Limb (tissue), 2 donors: Measurements from ENCODE around the gene CLCA4.
"Not testable (repeated sequence)": the region's sequence is repeated elsewhere in the genome, so short reads cannot be mapped to it uniquely, and the experiment has no call there.

Source experiments
- DNase-seq, 2 donors: peaks; one replicate each; pipeline ENCODE4 v3.0.0-alpha.2; 2016; ENCODE audit errors: extremely low spot score in 2 of 2

Gene CLCA4

DNA sequence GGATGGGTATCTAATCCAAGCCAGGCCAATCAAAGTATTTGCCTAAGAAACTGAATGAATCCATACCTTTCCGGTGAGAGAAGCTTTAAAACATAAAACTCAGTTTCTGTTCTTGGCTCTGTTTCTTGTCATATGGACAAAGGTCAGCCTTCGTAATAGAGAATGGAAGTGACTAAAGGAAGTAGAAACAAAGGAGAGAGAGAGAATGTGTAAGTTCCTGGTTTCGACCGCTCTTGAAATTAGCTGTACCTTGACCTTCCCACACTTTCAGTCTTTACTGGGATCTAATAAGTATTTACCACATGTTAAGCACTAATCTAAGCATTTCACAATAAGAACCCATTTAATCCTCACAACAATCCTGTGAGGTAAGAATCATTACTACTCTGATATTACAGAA lies 19.6 kb upstream of the CLCA4 start:
- DNase-seq = no peak

DNA sequence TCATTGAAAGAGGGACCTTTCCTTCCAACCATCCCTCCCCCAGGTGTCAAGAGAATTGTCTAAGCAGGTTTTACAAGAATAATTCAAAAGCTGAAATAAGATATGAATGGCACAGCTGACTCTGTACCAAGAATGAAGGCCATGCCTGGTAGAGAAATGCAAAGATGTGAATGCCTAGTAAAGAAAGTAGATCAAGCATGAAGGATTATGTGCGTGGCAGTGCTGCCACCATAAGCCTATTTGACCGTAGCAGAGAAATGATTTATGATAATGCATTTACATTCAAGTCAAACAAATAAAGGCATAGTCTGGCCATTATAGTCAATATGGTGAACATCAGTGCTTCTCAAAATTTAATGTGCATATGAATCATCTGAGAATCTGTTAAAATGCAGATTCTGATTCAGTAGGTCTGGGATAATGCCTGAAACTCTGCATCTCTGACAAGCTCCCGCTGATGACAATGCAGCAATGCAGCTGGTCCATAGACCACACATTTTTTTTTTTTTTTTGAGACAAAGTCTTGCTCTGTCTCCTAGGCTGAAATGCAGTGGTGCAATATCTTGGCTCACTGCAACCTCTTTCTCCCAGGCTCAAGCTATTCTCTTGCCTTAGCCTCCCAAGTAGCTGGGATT lies 16.6 kb upstream of the CLCA4 start:
- no peak for DNase-seq

DNA sequence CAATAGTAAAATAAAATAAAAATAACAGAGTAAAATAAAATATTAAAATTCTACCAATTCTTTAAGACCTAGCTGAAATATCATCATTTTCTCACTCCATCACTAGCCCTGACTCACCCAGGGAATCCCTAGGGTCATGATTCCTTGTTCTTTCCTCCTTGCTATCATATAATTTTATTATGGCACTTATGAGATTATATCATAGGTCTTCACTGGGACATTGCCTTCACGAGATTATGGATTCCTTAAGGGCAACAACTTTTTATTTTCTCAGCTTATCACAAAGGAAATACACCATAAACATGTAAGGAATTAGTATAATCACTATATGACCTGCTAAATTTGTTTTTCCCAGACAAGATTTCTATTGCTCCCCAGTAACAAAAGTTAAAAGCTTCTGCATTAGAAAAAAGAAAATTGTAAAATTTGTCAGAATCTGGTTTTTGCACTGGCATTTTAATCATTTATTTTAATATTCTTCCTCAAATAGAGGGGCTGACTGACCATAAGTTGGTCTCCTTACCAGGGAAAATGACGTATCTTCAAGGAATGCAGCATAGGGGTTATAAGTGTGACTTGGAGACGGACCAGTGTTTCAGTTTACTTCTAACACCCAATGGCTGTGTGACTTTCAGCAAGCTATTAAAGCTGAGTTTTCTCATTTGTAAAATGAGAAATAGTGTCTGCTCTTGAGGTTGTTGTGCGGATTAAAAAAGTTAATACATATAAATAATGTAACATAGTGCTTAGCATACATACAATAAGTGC lies 8.8 kb upstream of the CLCA4 start:
- no peak for DNase-seq

DNA sequence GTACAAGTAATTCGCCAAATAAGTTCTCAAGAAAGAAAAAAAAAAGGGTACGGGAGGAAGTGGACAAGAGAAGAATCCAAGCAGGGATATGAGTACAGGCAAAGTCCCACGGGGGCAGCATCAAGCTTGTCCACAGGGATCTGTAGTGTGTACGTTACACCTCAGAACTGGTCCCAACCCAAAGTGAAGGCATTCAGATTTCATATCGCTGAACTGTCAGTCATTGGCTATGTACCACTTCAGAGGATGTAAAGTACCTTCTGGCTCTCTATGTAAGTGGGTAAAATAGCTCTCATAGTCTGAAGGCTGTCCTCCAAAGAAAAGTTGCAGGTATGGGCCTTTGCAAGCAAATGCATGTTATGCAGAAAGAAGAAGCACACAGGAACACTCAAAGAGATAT lies 8.1 kb upstream of the CLCA4 start:
- no peak for DNase-seq

DNA sequence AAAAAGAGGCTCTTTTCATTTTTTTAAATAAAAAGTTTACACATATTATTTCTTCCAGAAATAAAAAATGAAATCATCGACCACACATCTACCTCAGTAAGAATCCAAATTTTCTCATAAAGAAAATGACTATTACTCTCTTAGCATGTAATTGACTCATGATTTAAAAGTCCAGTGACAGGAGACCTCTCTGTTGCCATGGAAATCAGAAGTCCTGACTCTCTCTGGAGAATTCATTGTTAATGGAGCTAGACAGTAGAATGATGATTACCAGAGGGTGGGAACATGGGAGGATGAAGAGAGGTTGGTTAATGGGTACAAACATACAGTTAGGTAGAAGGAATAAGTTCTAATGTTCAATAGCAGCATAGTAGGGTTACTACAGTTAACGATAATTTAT lies 5.0 kb upstream of the CLCA4 start:
- no peak for DNase-seq

DNA sequence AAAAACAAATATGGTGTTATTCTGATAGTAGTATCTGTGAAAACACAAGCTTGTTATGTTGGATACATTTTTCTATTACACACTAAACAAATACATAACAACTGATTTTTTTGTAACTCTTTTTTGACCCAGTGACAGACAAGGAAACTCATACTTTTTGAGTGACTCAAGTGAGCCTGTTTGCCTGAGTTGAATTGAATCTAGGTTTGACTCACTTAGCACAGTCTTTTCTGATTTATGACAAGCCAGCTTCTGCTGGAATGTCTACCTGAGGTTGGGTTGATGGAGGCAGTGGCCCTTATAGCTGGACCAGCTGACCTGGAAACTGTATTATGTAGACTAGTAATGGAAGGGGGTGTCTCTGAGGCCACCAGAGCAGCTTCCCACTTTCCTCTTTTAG lies 4.2 kb upstream of the CLCA4 start:
- DNase-seq = no peak

DNA sequence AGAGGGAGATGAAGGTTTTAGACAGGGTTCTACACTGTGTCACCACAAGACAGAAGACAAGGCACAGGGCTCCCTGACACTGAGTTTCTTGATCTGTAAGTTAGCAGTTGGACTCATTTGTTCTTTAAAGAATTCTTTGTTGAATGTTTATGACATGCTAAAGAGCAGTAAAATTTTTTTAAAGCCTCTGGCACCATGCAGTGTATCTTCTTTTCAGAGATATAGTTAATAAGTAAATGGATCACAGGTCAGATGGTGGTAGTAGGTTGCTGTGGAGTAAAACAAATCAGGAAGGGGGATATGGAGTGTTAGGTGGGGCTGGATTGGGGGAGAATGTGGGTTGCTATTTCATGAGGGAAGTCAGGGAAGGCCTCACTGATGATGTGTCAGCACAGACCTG lies 2.0 kb downstream of the CLCA4 start:
- DNase-seq = no peak

DNA sequence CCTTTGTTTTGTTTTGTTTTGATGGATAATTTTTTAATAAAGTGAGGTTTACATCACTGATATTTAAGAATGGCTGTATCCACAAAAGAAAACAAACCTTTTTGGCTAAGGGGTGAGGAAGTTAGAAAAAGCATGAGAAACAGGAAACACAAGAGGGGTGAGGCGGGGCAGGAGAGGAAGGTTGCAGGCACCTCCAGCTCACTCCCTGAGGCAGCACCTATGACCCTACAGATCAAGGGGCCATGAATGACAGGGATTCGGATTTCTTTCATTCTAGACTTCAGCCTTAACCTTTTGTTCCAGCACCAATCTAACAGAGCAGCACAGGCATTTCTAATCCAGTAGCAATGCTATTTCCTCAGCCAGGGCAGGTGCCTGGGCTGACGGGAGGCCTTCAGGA lies 4.4 kb downstream of the CLCA4 start:
- DNase-seq = no peak

DNA sequence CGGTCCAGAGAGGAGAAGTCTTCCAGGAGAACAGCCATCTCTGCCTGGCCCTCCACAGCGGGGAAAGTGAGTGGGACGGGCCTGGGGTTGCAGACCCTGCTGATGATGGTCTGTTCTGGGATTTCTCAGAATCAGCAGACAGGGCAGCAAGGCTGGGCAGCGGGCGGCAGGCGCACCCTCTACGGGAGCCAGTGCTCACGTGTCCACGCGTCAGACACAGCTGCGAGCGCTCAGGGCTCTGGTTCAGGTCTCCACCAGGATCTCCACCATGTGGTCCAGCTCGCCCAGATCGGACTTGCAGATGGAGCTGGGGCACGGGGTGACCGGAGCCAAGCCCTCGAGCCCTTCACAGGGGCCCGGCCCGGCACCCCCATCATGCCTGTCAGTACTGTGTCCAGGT lies 5.5 kb downstream of the CLCA4 start:
- DNase-seq = no peak

DNA sequence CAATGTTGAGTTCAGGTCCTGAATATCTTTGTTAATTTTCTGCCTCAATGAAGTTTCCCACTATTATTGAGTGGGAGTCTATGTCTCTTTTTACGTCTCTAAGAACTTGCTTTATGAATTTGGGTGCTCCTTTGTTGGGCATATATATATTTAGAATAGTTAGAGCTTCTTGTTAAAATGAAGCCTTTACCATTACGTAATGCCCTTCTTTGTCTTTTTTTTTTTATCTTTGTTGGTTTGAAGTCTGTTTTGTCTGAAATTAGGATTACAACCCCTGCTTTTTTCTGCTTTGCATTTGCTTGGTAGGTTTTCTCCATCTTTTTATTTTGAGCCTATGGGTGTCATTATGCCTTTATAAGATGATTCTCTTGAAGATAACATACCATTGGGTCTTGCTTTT lies 10.9 kb downstream of the CLCA4 start:
- DNase-seq = no peak

DNA sequence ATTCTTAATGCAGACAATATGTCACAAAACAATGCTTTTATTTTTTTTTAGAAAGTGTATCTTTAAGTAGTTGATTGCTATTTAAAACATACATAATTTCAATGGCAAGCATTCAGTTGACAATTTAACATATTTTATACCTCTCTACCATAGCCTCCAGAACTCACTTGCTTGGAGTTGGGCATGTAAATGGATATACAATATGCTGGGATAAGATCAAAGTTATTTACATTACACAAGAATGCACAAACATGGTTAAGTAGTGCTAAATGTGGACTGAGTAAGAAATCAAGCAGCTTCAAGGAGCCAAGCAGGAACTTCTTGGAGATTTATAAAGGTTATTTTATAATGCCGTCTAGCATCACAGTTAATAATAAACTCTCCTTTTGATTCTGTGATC lies 17.0 kb downstream of the CLCA4 start:
- DNase-seq = no peak

DNA sequence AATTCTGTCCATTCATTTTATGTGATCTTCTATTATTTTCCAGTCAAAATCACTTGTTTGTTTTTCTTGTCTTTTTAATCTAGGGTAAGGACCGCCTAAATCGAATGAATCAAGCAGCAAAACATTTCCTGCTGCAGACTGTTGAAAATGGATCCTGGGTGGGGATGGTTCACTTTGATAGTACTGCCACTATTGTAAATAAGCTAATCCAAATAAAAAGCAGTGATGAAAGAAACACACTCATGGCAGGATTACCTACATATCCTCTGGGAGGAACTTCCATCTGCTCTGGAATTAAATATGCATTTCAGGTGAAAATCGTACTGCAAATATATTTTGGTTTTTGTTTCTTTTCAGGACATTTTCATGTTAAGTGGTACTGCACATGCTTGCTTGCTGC lies 20.5 kb downstream of the CLCA4 start:
- no peak for DNase-seq

DNA sequence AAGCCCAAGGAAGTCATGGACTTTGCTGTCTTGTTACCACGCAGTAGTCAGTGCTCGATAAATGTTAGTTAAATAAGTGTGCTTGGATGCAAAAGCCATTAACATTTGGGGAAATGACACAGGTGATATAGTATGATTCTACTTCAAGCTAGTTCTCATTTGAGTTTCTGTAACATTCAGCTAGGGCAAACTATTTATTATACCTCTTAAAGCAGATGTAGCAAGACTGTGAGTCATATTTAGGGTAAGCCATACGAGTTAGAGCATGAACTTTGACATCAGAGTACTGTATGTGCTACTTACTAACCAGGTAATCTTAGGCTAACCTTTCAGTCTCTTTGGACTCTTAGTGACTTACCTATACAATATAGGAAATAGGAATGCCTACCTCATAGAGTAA lies 21.0 kb downstream of the CLCA4 start:
- no peak for DNase-seq

DNA sequence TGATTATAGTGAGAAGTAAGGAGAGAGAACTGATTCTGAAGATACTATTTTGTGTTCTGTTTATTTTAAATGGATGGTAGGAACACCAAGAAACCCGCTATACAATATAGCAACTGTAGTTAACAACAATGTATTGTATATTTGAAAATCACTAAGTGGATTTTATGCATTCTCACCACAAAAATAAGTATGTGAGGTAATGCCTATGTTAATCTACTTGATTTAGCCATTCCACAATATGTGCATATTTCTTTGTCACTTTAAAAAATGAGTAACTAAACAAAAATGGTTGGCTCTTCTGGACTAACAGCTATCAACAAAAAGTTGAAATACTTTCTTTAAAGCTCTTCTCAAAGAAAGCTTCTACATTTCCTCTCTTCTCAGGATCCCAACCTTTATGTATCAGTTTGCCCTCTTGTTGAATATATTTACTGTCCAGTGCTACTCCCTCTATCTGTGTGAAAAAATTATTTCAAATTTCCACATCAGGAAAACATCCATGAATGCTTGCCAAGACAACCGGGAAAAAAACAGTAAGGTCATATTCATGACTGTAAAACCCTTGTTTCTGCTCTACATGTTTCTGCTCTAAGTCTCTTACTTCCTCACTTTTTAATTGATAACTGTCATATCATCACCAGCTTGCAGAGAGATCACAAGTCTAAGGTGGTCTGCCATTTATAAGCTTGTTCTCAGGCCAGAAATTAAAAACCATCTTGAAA lies 27.0 kb downstream of the CLCA4 start:
- no peak for DNase-seq

DNA sequence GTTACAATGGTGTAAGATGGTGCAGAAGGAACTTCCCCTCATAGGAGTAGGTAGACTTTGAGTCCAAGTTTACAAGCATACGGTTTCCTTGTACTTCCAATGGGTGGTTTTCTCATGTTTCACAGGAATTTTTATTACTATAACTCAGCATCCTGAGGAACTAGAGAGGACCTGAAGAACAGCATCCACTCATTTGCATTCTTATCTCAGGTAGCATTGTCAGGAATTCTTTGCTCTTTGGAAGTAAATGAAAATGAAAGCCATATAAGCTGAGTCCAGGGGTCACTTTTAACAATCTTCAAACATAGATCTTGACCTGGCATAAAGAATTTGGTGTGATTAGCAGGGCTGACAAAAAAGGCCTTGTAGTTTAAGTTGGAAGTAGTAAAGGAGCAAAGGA lies 34.4 kb downstream of the CLCA4 start:
- DNase-seq = no peak

DNA sequence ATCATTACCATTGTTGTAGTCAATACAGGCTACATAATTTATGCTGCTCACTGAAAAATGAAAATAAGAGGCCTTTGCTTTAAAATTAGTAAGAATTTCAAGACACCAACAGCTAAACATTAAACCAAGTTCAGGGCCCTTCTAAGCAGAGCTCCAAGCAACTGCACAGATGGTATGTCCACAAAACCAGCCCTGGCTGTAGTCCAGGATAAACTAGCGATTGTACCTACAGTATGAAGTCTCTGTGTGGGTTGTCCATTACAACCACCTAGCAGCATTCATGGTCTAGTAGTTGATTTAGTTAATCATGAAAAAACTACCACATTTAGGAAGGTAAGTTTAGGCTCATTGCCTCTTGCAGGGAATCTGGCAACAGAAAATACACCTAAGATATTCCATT lies 35.3 kb downstream of the CLCA4 start:
- DNase-seq = no peak

DNA sequence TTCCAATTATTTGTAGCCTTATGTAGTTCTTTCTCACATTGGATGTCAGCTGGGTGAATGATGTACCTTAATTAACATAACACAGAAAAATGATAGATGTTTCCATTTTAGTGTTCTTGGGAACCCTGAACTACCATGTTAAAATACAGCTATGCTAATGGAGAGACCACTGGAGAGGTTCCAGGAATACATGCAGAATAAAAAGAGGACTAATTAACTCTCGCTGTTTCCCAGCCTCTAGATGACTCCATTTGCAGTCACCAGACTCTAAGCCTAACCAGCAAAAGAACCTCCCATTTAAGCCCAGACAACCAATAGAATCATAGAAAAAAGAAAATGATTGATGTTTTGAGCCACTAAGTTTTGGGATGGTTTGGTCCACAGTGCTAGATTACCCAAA lies 36.2 kb downstream of the CLCA4 start:
- DNase-seq = no peak

DNA sequence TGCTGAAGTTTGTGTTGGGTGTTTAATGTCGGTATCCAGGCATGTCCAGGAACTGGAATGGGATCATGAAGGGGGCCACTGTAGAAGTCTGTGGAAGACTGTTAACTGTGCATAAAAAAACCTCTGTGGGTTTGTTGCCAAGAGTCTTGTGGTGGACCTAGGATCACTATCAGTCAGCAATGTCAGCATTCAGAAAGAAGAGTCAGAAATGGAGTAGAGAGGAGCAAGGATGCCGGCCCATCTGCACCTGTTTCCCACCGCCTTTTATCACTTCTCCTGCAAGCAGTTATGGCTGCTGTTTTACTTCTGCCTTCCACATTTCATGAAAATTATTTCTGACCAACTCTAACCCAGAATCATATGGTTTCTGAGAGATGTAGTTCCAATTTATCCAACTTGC lies 36.7 kb downstream of the CLCA4 start:
- no peak for DNase-seq

DNA sequence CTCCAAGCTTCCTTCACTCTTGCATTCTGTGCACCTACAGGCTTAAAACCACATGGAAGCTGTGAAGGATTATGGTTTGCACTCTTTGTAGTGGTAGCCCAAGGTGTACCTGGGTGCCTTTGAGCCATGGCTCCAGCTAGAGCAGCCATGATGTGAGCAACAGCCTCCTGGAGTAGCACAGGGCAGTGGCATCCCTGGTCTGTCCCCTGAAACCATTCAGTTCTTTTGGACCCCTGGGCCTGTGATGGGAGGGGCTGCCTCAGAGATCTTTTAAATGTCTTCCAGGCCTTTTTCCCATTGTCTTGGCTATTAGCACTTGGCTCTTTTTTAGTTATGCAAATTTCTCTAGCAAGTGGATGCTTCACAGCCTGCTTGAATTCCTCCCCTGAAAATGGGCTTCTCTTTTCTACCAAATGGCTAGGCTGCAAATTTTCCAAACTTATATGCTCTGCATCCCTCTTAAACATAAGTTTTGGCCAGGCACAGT lies 47.4 kb downstream of the CLCA4 start:
- DNase-seq = no peak

DNA sequence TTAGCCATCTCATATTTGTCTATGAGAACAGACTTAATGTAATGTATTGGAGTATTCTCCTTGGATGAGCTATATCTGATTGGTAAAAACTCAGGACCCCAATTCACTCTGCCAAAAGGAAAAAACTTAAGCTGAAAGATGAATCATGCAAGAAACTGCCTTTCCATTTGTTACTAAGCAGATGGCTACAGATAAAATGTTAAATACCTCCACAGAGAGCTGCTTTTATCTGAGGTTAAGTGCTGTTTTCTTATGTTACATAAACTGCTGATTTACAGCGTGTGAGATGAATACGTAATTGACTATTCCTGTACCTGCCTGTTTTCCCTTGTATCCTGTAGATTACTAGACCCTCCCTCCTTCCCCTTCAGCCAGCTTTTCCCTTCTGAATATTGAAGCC lies 49.3 kb downstream of the CLCA4 start:
- no peak for DNase-seq

DNA sequence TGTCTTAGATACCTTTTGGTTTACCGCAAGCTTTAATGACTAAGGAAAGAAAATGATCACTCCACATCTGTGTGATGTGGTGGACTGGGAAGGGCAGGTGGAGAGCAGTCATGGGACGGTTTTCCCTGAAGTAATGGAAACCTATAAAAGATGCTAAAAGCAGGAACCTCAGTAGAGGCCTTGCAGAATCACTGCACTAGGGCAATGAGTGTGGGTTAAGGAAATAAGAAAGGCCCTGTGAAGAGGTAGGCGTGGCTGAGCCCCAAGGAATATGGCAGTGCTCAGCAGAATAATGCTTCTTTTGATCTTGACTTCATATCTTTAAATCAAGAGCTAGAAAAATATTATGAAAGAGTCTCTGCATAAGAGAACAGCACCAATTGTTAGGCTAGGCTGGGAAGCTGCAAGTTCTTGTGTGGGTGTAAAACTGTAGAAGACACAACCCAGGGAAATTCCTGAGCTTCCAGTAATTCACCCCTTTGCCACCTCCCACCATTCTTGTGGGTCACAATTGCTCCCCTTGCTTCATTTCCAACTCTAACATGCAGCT lies 49.9 kb downstream of the CLCA4 start:
- no peak for DNase-seq

DNA sequence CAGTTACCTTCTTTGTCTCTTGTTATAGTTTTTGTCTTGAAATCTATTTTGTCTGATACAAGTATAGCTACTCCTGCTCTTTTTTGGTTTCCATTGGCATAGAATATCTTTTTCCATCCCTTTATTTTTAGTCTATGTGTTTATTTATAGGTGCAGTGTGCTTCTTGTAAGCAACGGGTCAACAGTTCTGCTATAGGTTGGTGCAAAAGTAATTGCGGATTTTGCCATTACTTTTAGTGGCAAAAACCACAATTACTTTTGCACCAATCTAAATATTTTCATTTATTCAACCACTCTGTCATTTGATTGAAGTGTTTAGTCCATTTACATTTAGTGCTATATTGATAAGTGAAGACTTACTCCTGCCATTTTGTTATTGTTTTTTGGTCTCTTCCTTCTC lies 59.2 kb downstream of the CLCA4 start:
- not testable (repeated sequence) for DNase-seq
